Sigmoid colon (tissue), 7 donors: Measurements from ENCODE around the gene SKOR1. TPM values are rescaled to one million over a fixed set of nuclear protein-coding genes. Genes with fewer than 3 reads are reported as not detected.

Experiments used
- DNase-seq: peaks from one replicate; pipeline ENCODE4 v3.0.0-alpha.2; 2019
- H3K27ac ChIP-seq, 4 donors: fragments of 200-600 bp; sonication (generic); one replicate each; pipeline ENCODE4 v1.5.1; 2016 to 2019; ENCODE audit warnings: mild to moderate bottlenecking in 1 of 4
- H3K27me3 ChIP-seq, 3 donors: fragments of 200-600 bp; sonication (generic); one replicate each; pipeline ENCODE4 v1.5.1; 2019; ENCODE audit warnings: mild to moderate bottlenecking in 1 of 3
- H3K36me3 ChIP-seq, 4 donors: fragments of 200-600 bp; sonication (generic); one replicate each; pipeline ENCODE4 v1.5.1; 2016 to 2019
- H3K4me1 ChIP-seq, 4 donors: fragments of 200-600 bp; sonication (generic); one replicate each; pipeline ENCODE4 v1.5.1; 2017 to 2019
- H3K4me3 ChIP-seq, 4 donors: fragments of 200-600 bp; sonication (generic); one replicate each; pipeline ENCODE4 v1.5.1; 2017 to 2019; ENCODE audit warnings: mild to moderate bottlenecking in 2 of 4, moderate library complexity in 1 of 4
- H3K9me3 ChIP-seq, 4 donors: fragments of 200-600 bp in 3 of 4; sonication (generic) in 3 of 4; one replicate each; pipeline versions ENCODE4 v1.5.1 to v1.6.1; 2013 to 2019
- EP300 ChIP-seq, 4 donors: sonication (generic); formaldehyde crosslinking; IDR thresholded peaks; one replicate each; pipeline ENCODE4 v1.6.1; 2017; ENCODE audit warnings: antibody characterized with exemption in 4 of 4
- POLR2A ChIP-seq, 2 donors: fragments of 450-650 bp; IDR thresholded peaks; one replicate each; pipeline ENCODE4 v1.6.1; 2016; ENCODE audit warnings: antibody characterized with exemption in 2 of 2, mild to moderate bottlenecking in 2 of 2, moderate library complexity in 2 of 2
- POLR2AphosphoS5 ChIP-seq, 4 donors: sonication (generic); formaldehyde crosslinking; IDR thresholded peaks; one replicate each; pipeline ENCODE4 v1.6.1; 2017; ENCODE audit warnings: antibody characterized with exemption in 4 of 4
- WGBS, 2 donors: extraction: QIAGEN DNeasy Blood & Tissue Kit; methylation state at CpG; one replicate each; pipeline ENCODE4 v1.1.7; 2013; 5-methylcytosine and 5-hydroxymethylcytosine counted together
- intact Hi-C: fragments of 100-400 bp; cut with DNase I; formaldehyde crosslinking; loops from one replicate; pipeline ENCODE4 v1.15.1; 2023
- polyA plus RNA-seq, 3 donors: library from polyadenylated mRNA; stranded (reverse); fragments of 200-250 nt; gene quantifications; one replicate each; pipeline ENCODE4 v1.2.3, GENCODE V29; 2013
- total RNA-seq, 4 donors: library from RNA; depleted of rRNA; stranded (reverse); fragments of >200 nt; gene quantifications; one replicate each; pipeline ENCODE4 v1.1.0, GENCODE V29; 2016
- TF ChIP-seq, protein P1 (sequence below), 4 experiments: fragments of 450-650 bp in 3 of 4; fragments of 200-600 bp in 1 of 4; IDR thresholded peaks; one replicate each; pipeline ENCODE4 v1.5.1; 2016 to 2019; ENCODE audit warnings: antibody characterized with exemption in 4 of 4, mild to moderate bottlenecking in 3 of 4, moderate library complexity in 2 of 4
- donor health status: healthy with polysubstance abuse.
- donor health status: Bipolar disorder and iron deficiency.
- donor health status: healthy.

Gene SKOR1
- total and polyA plus RNA-seq, 7 donors: 0.25 to 1.6 (median 1.0) TPM; not detected in 3

DNA sequence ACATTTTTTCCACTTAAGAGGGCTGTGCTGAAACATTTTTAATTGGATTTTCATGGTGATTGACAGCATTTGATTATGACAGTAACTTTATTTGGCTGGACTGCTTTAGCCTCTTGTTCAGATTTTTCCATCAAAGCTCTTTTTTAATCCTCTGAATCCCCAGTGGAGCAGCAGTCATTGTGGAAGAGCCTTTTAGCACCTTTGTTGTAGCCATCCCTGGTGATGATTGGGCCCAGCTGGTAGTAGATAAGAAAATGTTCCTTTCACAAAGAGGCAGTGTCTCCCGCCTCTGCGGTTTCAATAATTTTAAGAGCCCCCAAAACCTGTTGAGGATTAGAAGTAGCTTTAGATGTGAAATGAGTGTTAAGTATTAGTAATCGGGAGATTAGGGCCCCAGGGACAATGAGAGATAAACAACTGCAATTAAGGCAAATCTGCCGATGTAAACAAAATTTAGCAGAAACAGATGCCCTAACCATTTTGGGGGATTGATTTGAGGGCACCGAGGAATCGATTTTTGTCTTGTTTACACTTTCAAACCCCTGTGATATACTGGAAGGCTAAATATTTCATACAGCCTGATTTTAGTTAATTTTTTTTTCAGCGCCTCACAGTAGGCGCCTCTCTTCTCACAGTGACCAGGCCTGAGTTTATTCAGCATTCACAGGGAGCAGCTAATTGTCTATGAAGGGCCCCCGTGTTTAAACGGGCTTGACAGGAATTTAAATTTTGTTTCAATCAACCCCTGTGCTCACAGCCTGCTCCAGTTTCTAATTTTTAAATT is 43.2 kb upstream of the SKOR1 start:
- TF ChIP-seq, protein P1, sequence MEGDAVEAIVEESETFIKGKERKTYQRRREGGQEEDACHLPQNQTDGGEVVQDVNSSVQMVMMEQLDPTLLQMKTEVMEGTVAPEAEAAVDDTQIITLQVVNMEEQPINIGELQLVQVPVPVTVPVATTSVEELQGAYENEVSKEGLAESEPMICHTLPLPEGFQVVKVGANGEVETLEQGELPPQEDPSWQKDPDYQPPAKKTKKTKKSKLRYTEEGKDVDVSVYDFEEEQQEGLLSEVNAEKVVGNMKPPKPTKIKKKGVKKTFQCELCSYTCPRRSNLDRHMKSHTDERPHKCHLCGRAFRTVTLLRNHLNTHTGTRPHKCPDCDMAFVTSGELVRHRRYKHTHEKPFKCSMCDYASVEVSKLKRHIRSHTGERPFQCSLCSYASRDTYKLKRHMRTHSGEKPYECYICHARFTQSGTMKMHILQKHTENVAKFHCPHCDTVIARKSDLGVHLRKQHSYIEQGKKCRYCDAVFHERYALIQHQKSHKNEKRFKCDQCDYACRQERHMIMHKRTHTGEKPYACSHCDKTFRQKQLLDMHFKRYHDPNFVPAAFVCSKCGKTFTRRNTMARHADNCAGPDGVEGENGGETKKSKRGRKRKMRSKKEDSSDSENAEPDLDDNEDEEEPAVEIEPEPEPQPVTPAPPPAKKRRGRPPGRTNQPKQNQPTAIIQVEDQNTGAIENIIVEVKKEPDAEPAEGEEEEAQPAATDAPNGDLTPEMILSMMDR (IDR thresholded peaks at IDR 0.05): no peak
- no peak for TF ChIP-seq POLR2A (IDR thresholded peaks at IDR 0.05)
- TF ChIP-seq EP300 (IDR thresholded peaks at IDR 0.05): no peak
- TF ChIP-seq POLR2AphosphoS5 (IDR thresholded peaks at IDR 0.05): no peak
- Histone ChIP-seq H3K4me1 (no peaks in the 10 kb centered on the region), H3K27me3 (no peaks in the 10 kb centered on the region), H3K9me3 (no peaks in the 10 kb centered on the region), H3K27ac (no peak overlapping the region), H3K4me3 (no peak overlapping the region), H3K36me3 (peaks cover 0 to 4% (median 0%) of the 10 kb centered on the region in 4 donors)
- 84 to 90% methylated on average over 10 of the region's 10 CpGs for WGBS, 2 donors
- DNase-seq: no peak
- intact Hi-C loops: no loop called here

DNA sequence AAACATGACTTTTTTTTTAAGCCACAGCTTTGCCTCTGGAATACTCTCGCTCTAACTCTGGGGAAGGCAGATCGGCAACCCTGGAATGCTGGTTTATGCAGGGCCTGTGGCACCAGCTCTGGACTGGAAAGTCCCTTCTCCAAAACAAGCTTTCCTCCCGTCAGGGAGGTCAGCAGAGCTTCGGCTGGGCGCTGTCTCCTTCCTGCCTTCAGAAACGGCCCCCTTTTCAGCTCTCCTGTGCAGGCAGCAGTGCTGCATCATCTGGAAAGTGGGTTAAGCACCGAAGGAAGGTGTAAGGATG is 42.7 kb upstream of the SKOR1 start:
- no peak overlapping the region for H3K4me3 ChIP-seq
- no peaks in the 10 kb centered on the region for H3K4me1 ChIP-seq
- intact Hi-C loops: no loop called here
- DNase-seq: no peak
- H3K9me3 ChIP-seq: no peaks in the 10 kb centered on the region
- peaks cover 0 to 4% (median 0%) of the 10 kb centered on the region in 4 donors for H3K36me3 ChIP-seq
- H3K27me3 ChIP-seq: no peaks in the 10 kb centered on the region
- no peak overlapping the region for H3K27ac ChIP-seq
- TF ChIP-seq, protein P1 (IDR thresholded peaks at IDR 0.05): no peak
- TF ChIP-seq POLR2AphosphoS5 (IDR thresholded peaks at IDR 0.05): no peak
- 68 to 86% methylated on average over 7 of the region's 7 CpGs for WGBS, 2 donors

DNA sequence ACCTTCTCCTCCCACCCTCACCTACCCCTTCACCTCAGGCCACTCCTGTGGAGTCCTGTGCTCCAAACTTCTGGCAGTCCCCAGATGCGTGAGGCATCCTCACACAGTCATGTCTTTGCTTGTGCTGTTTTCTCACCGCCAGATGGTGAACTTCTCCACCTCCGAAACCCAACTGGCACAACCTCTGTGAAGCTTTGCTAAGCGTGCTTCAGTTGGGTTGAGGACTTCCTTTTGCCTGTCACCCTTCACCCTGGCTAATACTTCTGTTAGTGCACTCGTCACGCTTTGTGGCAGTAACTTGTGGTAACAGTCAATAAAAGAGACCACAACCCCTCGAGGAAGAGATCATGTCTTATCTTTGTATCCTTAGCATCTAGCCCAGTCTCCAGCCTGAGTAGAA is 42.0 kb upstream of the SKOR1 start:
- TF ChIP-seq, protein P1 (IDR thresholded peaks at IDR 0.05): no peak
- TF ChIP-seq EP300 (IDR thresholded peaks at IDR 0.05): no peak
- no peak for TF ChIP-seq POLR2AphosphoS5 (IDR thresholded peaks at IDR 0.05)
- no peak for TF ChIP-seq POLR2A (IDR thresholded peaks at IDR 0.05)
- intact Hi-C loops: no loop called here
- Histone ChIP-seq H3K4me1 (no peaks in the 10 kb centered on the region), H3K4me3 (no peak overlapping the region), H3K27ac (no peak overlapping the region), H3K9me3 (no peaks in the 10 kb centered on the region), H3K36me3 (peaks cover 0 to 4% (median 0%) of the 10 kb centered on the region in 4 donors), H3K27me3 (no peaks in the 10 kb centered on the region)
- DNase-seq: no peak
- WGBS, 2 donors: 50 to 87% methylated on average over 7 of the region's 7 CpGs

DNA sequence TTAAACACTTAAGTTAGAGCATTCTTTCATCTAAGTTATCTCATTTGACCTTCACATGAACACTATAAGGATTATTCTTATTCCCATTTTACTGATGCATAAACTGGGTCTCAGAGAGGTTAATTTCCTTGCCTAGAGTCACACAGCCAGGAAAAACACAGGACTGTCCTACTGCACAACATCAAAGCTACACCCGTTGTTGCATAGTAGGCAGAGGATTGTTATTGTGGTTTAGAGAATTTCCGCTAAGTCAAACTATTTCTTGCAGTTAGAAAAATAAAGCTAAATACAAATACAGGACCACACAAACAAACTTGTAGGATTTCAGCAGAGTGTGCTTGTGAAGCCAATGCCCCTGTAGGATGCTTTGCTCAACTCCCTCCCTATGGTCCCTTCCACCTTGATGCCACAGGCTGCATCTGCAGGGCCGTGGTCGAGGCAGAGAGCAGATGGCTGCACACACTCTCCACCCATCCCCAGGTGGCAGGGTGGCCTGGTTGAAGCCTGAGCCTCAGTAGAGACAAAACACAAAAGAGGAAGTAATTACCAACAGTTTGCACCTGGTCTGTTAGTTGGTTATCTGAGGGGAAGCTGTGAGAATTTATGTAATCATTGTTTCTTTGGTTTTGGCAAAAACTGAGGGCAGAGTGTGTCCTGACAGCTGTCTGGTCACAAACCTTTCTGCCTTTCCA is 41.1 kb upstream of the SKOR1 start:
- Histone ChIP-seq H3K27ac (no peak overlapping the region), H3K36me3 (peaks cover 0 to 4% (median 0%) of the 10 kb centered on the region in 4 donors), H3K9me3 (no peaks in the 10 kb centered on the region), H3K4me1 (no peaks in the 10 kb centered on the region), H3K4me3 (no peak overlapping the region), H3K27me3 (no peaks in the 10 kb centered on the region)
- intact Hi-C loops: no loop called here
- DNase-seq: no peak
- WGBS, 2 donors: 33 to 48% methylated on average over 4 of the region's 4 CpGs
- TF ChIP-seq EP300 (IDR thresholded peaks at IDR 0.05): no peak
- TF ChIP-seq, protein P1 (IDR thresholded peaks at IDR 0.05): no peak
- TF ChIP-seq POLR2AphosphoS5 (IDR thresholded peaks at IDR 0.05): no peak
- no peak for TF ChIP-seq POLR2A (IDR thresholded peaks at IDR 0.05)
